ENCODE results near the gene MEG3. TPM values are rescaled to one million over a fixed set of nuclear protein-coding genes. Genes with fewer than 3 reads are reported as not detected.
"Not testable (repeated sequence)": the region's sequence is repeated elsewhere in the genome, so short reads cannot be mapped to it uniquely, and the experiment has no call there.

The MEG3 gene
- polyA plus RNA-seq, 1 donor from 2014 or later, result not detected

DNA sequence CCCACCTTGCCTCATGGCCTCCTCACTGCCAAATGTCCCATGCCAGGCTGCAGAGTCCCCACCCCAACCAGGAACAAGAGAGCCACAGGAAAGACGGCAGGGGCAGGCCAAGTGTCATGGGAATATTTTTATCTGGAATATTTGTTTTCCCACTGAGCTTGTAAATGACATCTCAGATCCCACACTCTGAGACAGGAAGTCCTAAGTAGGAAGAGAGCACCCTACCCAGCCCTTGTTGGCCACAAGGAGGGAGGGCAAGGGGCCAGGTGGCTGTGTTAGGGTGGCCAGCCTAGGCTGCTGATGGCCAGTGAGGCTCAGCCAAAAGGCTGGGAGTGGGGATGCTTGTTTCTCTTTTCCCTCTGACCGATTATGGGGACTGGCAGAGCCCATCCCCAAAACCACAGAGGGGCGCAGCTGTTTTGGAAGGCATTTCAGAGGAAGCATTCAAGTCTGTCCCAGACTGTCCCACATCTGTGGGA is 7.7 kb upstream of the MEG3 start:
- Histone ChIP-seq H3K79me2 (replicated peaks; ENCODE audit: insufficient read depth, low read length) (no peaks in the 10 kb centered on the region), H3K4me2 (ENCODE audit: low read length) (no peak overlapping the region), H4K20me1 (ENCODE audit: insufficient read depth) (no peaks in the 10 kb centered on the region), H3K9me3 (ENCODE audit: low read length) (no peaks in the 10 kb centered on the region), H3K9ac (ENCODE audit: low read length) (no peak overlapping the region), H3K36me3 (ENCODE audit: insufficient read depth, low read length) (no peaks in the 10 kb centered on the region), H3F3A (ENCODE audit: insufficient read depth, low read length, poor library complexity, severe bottlenecking) (no peaks in the 10 kb centered on the region), H3K4me3 (ENCODE audit: low read length) (no peak overlapping the region), H3K27me3 (ENCODE audit: insufficient read depth, low read depth, low read length) (no peaks in the 10 kb centered on the region), H3K9me2 (ENCODE audit: insufficient read depth, low read length) (no peaks in the 10 kb centered on the region), H2AFZ (ENCODE audit: low read depth, low read length) (no peak overlapping the region), H3K27ac (ENCODE audit: low read length) (no peak overlapping the region)
- TF ChIP-seq, protein P1, sequence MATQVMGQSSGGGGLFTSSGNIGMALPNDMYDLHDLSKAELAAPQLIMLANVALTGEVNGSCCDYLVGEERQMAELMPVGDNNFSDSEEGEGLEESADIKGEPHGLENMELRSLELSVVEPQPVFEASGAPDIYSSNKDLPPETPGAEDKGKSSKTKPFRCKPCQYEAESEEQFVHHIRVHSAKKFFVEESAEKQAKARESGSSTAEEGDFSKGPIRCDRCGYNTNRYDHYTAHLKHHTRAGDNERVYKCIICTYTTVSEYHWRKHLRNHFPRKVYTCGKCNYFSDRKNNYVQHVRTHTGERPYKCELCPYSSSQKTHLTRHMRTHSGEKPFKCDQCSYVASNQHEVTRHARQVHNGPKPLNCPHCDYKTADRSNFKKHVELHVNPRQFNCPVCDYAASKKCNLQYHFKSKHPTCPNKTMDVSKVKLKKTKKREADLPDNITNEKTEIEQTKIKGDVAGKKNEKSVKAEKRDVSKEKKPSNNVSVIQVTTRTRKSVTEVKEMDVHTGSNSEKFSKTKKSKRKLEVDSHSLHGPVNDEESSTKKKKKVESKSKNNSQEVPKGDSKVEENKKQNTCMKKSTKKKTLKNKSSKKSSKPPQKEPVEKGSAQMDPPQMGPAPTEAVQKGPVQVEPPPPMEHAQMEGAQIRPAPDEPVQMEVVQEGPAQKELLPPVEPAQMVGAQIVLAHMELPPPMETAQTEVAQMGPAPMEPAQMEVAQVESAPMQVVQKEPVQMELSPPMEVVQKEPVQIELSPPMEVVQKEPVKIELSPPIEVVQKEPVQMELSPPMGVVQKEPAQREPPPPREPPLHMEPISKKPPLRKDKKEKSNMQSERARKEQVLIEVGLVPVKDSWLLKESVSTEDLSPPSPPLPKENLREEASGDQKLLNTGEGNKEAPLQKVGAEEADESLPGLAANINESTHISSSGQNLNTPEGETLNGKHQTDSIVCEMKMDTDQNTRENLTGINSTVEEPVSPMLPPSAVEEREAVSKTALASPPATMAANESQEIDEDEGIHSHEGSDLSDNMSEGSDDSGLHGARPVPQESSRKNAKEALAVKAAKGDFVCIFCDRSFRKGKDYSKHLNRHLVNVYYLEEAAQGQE (IDR thresholded peaks at IDR 0.05; ENCODE audit: borderline replicate concordance), result no peak
- TF ChIP-seq SMC3 (conservative IDR thresholded peaks at IDR 0.05; ENCODE audit: poor library complexity) (no peak), EP300 (conservative IDR thresholded peaks at IDR 0.05; ENCODE audit: poor library complexity, severe bottlenecking) (no peak), RAD21 (conservative IDR thresholded peaks at IDR 0.05) (no peak), POLR2AphosphoS5 (IDR thresholded peaks at IDR 0.05) (no peak), TAF1 (IDR thresholded peaks at IDR 0.05; ENCODE audit: low read depth) (no peak), EZH2 (IDR thresholded peaks at IDR 0.05; ENCODE audit: borderline replicate concordance, insufficient read depth, low read length, poor library complexity, severe bottlenecking) (no peak), MXI1 (conservative IDR thresholded peaks at IDR 0.05; ENCODE audit: poor library complexity, severe bottlenecking) (no peak)
- TF ChIP-seq, protein P2, sequence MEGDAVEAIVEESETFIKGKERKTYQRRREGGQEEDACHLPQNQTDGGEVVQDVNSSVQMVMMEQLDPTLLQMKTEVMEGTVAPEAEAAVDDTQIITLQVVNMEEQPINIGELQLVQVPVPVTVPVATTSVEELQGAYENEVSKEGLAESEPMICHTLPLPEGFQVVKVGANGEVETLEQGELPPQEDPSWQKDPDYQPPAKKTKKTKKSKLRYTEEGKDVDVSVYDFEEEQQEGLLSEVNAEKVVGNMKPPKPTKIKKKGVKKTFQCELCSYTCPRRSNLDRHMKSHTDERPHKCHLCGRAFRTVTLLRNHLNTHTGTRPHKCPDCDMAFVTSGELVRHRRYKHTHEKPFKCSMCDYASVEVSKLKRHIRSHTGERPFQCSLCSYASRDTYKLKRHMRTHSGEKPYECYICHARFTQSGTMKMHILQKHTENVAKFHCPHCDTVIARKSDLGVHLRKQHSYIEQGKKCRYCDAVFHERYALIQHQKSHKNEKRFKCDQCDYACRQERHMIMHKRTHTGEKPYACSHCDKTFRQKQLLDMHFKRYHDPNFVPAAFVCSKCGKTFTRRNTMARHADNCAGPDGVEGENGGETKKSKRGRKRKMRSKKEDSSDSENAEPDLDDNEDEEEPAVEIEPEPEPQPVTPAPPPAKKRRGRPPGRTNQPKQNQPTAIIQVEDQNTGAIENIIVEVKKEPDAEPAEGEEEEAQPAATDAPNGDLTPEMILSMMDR (IDR thresholded peaks at IDR 0.05; ENCODE audit: poor library complexity, severe bottlenecking), result no peak

DNA sequence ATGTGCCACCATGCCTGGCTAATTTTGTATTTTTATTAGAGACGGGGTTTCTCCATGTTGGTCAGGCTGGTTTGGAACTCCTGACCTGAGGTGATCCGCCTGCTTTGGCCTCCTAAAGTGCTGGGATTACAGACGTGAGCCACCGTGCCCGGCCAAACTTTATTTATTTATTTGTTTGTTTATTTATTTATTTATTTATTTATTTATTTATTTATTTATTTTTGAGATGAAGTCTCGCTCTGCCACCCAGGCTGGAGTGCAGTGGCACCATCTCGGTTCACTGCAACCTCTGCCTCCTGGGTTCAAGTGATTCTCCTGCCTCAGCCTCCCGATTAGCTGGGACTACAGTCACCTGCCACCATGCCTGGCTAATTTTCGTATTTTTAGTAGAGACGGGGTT is 7.0 kb upstream of the MEG3 start:
- not testable (repeated sequence) for H3K4me2 ChIP-seq (ENCODE audit: low read length); H2AFZ ChIP-seq (ENCODE audit: low read depth, low read length); H3K9ac ChIP-seq (ENCODE audit: low read length); H3K79me2 ChIP-seq (replicated peaks; ENCODE audit: insufficient read depth, low read length); H4K20me1 ChIP-seq (ENCODE audit: insufficient read depth); H3K9me2 ChIP-seq (ENCODE audit: insufficient read depth, low read length); H3K36me3 ChIP-seq (ENCODE audit: insufficient read depth, low read length); H3K27me3 ChIP-seq (ENCODE audit: insufficient read depth, low read depth, low read length); H3K27ac ChIP-seq (ENCODE audit: low read length); H3K9me3 ChIP-seq (ENCODE audit: low read length); H3F3A ChIP-seq (ENCODE audit: insufficient read depth, low read length, poor library complexity, severe bottlenecking); H3K4me3 ChIP-seq (ENCODE audit: low read length)

DNA sequence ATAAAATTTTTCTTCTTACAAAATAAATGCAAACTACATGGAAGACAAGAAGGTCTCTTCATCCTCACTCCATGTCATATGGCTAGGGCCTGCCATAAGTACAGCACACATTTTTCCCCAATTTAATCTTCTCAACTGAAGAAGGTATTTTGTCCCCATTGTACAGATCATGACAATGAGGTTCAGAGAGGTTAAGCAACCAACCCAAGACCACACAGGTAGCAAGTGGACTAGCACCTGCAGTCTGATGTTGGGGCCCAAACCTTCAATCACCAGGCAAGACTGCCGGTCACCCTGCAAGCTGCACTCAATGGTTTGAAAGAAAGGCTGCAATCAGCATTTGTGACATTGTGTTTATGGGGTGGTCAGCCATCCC is 6.5 kb upstream of the MEG3 start:
- TF ChIP-seq, protein P2 (IDR thresholded peaks at IDR 0.05; ENCODE audit: poor library complexity, severe bottlenecking), result no peak
- TF ChIP-seq TAF1 (IDR thresholded peaks at IDR 0.05; ENCODE audit: low read depth) (no peak), EZH2 (IDR thresholded peaks at IDR 0.05; ENCODE audit: borderline replicate concordance, insufficient read depth, low read length, poor library complexity, severe bottlenecking) (no peak)
- H4K20me1 ChIP-seq (ENCODE audit: insufficient read depth), result no peaks in the 10 kb centered on the region
- no peak overlapping the region for H2AFZ ChIP-seq (ENCODE audit: low read depth, low read length)
- H3K27me3 ChIP-seq (ENCODE audit: insufficient read depth, low read depth, low read length), result no peaks in the 10 kb centered on the region
- H3K9me2 ChIP-seq (ENCODE audit: insufficient read depth, low read length), result no peaks in the 10 kb centered on the region
- no peaks in the 10 kb centered on the region for H3K9me3 ChIP-seq (ENCODE audit: low read length)
- no peak overlapping the region for H3K27ac ChIP-seq (ENCODE audit: low read length)
- H3K4me2 ChIP-seq (ENCODE audit: low read length), result no peak overlapping the region
- H3K9ac ChIP-seq (ENCODE audit: low read length), result no peak overlapping the region
- H3K36me3 ChIP-seq (ENCODE audit: insufficient read depth, low read length), result no peaks in the 10 kb centered on the region
- H3K4me3 ChIP-seq (ENCODE audit: low read length), result no peak overlapping the region
- no peaks in the 10 kb centered on the region for H3F3A ChIP-seq (ENCODE audit: insufficient read depth, low read length, poor library complexity, severe bottlenecking)
- no peaks in the 10 kb centered on the region for H3K79me2 ChIP-seq (replicated peaks; ENCODE audit: insufficient read depth, low read length)

Data from neural cell (in vitro differentiated cells).